NCI-H345 treated with DMSO at 0.1 percent for 48 hours (cell line): Measurements from ENCODE around the gene DCX.
"Not testable (repeated sequence)": the region's sequence is repeated elsewhere in the genome, so short reads cannot be mapped to it uniquely, and the experiment has no call there.

ENCODE experiments used
- DNase-seq: peaks from one replicate; lab custom pipeline; 2025; ENCODE audit not compliant: unreplicated experiment; lab: John Stamatoyannopoulos, UW

The DCX gene

DNA sequence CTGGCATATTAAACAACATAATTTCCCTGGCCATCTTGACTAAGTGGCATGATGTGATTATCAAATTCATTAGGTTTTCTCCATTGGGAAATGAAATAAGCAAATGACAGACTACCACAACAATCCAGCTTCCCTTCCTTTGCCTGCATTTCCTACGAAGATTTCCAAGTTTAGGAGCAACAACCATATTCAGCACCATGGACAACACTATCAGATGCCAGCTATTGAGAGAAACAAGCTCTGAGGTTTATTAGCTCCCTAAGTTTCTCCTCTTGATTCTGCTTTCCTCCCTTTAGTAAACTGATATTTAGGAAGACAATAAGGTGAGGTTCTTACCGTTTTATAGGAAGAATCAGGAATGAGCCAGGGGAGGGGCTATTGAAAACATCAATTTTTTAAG lies 36.2 kb downstream of the DCX start:
- no peak for DNase-seq

DNA sequence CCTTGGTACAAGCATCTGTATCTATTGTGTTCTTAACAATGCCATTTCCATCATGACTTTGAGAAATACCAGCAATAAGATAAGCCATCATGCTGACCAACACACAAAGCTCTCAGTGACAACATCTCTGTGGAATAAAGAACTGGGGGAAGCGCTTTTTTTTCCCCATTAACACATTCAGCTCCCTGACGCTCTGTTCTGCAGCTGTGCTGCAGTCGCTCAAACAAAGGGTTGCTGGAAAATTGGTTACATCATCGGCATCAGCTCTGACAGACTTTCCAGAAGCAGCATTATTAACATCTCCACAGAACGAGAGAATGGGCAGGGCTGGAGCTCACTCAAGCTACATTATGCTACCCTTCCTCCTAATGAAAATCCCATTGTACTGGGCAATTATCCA lies 39.9 kb downstream of the DCX start:
- DNase-seq, result no peak

DNA sequence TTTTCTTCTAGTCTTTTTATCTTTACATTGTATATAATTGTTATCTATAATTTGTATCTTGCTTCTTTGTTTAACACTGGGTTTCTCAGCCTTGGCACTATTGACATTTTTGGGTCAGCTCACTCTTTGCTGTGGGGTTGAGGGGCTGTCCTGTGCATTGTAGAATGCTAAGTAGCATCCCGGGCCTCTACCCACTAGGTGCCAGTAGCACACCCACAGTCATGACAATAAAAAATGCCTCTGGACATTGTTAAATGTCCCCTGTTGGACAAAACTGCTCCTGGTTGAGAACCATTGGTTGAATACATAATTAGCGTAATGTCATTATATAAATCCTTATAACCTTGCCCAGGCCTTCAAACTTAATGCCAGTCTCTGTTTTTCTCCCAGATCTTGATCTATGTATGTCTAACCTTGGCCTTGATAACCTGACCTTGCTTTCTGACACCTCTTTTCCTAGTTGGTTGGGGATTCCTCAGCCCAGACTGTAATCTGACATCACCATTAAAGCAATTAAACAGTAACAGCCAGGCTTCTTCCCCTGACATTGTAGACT lies 46.1 kb downstream of the DCX start:
- DNase-seq, result no peak

GRCh38 chrX:111363741-111364140 lies 48.3 kb downstream of the DCX start:
- no peak for DNase-seq

DNA sequence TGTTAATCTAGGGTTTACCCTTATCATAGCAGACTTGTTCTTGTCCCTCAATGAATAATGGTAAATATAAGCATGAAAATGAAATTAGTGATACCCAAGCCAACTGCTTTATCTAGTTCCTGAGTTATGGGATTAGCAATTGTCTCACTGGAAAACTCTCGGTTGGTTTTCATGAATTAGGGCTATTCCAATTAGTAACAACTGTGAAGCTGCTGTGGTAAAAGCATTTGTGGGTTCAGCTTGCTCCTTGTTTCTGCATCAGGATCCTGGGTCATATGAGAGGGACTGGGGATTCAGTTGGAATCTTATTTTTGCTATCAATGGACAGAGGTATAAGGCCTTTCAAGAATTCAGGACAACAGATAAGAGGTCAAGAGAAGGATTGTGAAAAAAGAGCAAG lies 50.2 kb downstream of the DCX start:
- DNase-seq, result no peak

DNA sequence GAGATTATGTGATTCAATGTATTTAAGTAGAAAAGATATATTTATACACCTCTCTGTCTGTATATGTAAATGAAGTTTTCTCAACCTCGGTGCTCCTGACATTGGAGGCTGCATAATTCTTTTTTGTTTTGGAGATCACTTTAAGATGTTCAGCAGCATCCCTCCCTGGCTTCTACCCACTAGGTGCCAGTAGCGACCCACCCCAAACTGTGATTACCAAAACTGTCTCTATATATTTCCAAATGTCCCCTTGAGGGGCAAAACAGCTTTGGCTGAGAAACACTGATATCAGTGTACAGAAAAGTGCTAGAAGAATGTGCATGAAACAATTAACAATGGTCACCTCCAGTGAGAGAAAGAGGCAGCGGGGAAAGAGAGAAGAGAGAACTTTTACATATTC lies 51.2 kb downstream of the DCX start:
- DNase-seq, result no peak

DNA sequence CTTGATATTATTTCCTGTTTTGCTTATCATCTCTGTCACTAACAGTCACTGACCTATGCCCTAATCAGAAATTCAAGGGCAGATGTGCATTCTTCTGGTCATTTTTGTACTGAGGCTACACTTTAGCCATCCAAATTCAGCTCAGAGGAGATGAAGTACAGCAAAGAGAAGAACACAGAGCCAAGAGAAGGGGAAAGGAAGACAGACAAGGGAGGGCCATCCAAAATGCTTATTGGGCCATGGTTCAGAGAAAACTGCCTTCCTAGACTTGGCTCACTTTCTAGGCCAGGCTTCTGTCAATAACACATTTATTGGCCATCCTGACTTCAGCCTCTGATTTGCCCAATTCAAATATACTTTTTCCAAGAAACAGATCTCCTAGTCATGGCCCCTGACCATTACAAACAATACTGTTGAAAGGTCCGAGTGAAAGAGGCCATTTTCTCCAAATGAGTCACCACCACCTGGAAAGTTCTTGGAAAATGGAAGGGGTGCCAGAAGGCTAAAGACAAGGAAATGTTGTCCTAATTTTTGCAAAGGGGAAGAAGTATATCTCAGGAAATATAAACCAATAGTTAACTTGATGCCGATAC lies 56.4 kb downstream of the DCX start:
- DNase-seq, result no peak

- DNase-seq, result no peak
These were observed 57.5 kb downstream of the DCX start for GRCh38 chrX:111354496-111354895.

- DNase-seq, result no peak
These were observed 58.2 kb downstream of the DCX start for GRCh38 chrX:111353793-111354192.

- no peak for DNase-seq
These were observed 59.6 kb downstream of the DCX start for GRCh38 chrX:111352424-111352823.

GRCh38 chrX:111349934-111350333 lies 62.1 kb downstream of the DCX start:
- no peak for DNase-seq

DNA sequence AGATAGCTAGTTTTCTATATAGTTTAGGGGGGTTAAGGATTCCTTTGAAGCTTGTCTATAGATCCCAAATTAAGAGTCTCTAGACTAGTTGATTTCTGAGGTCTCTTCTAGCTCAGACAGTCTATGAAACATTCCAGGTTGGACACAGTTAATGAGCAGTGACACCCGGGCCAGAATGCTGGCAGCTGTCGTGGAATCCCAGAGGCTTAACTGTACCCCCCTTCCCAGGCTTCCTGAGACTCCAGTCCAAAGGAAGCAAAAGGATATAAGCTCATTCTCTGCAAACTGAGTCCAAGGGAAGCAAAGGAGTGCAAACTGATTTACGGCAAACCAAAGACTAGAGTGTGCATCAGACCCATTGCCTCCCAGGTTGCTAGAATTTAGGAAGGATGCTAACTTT lies 62.9 kb downstream of the DCX start:
- DNase-seq, result no peak

- DNase-seq, result no peak
These were observed 63.6 kb downstream of the DCX start for GRCh38 chrX:111348429-111348828.

DNA sequence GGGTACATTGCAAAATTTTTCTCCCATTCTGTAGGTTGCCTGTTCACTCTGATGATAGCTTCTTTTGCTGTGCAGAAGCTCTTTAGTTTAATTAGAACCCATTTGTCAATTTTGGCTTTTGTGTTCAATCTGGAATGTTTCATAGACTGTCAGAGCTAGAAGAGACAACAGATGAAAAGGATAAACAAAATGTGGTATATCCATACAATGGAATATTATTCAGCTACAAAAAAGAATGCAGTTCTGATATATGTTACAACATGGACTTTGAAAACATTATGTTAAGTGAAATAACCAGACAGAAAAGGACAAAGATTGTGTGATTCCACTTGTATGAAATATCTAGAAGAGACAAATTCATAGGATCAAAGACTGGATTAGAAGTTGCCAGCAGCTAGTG lies 65.8 kb downstream of the DCX start:
- not testable (repeated sequence) for DNase-seq

DNA sequence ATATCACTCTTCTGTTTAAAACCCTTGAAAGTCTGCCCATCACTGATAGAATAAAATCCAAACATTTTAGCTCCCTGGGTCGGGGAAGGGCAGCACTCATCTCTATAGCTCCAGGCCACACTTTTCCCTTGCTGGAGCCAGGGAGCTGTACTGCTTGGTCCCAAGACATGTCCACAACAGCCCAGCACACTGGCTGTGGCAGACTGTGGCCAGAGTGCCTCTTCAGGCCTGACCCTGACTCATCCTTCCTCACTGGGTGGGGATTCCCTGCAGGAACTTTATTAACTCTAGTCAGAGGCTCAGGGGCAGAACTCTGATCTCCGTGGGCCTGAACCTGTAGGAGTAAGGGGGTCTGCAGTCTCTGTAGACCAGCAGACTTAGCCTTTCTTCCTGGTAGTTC lies 71.9 kb downstream of the DCX start:
- no peak for DNase-seq

DNA sequence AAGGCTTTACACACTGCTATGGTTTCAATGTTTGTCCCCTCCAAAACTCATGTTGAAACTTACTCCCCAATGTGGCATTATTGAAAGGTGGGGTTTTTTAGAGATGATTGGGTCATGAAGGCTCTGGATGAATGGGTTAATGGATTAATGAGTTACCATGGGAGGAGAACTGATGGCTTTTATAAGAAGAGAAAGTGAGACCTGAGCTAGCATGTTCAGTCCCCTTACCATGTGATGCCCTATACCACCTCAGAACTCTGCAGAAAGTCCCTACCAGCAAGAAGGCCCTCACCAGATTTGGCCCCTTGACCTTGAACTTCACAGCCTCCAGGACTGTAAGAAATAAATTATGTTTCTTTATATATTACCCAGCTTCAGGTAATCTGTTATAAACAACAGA lies 72.8 kb downstream of the DCX start:
- DNase-seq, result no peak

GRCh38 chrX:111338095-111338698 lies 73.8 kb downstream of the DCX start:
- DNase-seq, result no peak

DNA sequence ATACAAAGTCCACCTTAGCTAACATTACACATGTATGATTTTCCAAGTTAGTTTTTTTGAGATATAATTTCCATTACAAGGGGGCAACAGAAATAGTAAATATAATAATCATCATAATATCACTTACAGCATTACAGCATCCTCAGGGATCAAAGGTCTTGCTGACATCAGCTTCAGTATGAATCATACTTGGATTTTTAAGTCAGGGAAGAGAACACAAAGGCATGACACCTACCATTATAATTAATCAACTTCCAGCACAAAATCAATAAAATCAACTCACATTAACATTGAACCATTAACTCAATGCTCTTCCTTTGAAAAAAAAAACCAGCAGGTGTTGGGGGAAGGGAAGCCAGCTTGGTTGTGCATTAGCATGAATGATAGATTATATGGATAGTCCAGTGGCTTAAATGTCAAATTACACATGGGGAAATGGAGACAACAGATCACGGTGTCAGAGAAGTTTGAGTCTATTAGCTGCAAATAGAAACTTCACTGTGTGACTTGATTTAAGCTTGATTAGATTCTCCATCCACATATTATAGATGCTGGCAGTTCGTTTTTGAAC lies 74.8 kb downstream of the DCX start:
- no peak for DNase-seq

GRCh38 chrX:111336141-111336540 lies 75.9 kb downstream of the DCX start:
- no peak for DNase-seq

GRCh38 chrX:111329370-111329769 lies 82.6 kb downstream of the DCX start:
- no peak for DNase-seq

GRCh38 chrX:111328858-111329257 lies 83.1 kb downstream of the DCX start:
- no peak for DNase-seq

GRCh38 chrX:111322231-111322855 lies 89.6 kb downstream of the DCX start:
- no peak for DNase-seq
